ENCODE data around the gene PSMD8. TPM values are rescaled to one million over a fixed set of nuclear protein-coding genes. Genes with fewer than 3 reads are reported as not detected.

Gene PSMD8
- total RNA-seq, 1 experiment from 2014 or later = 195 TPM

GRCh38 chr19:38378866-38379265, 4.5 kb downstream of the PSMD8 start:
- BruUV-seq (replicated peaks) = no TSS peak
- H2AFZ ChIP-seq (ENCODE audit: low read depth, low read length, poor library complexity, severe bottlenecking) = no peak overlapping the region
- no peaks in the 10 kb centered on the region for H3K9me2 ChIP-seq (ENCODE audit: insufficient read depth)
- no peak overlapping the region for H3K4me2 ChIP-seq (ENCODE audit: low read length)
- no peaks in the 10 kb centered on the region for H3K27me3 ChIP-seq (ENCODE audit: insufficient read depth, low read length)
- no peaks in the 10 kb centered on the region for H4K20me1 ChIP-seq (ENCODE audit: insufficient read depth)
- no peaks in the 10 kb centered on the region for H3K9me3 ChIP-seq (ENCODE audit: control insufficient read depth in 1 of 2, insufficient read depth in 1 of 2, low read depth in 1 of 2, low read length in 2 of 2)
- peaks cover 8 to 20% of the 10 kb centered on the region in 2 experiments for H3K4me1 ChIP-seq (ENCODE audit: control insufficient read depth in 1 of 2, insufficient read depth in 2 of 2, low read length in 2 of 2)
- no peak for ATAC-seq
- ChIA-PET POLR2A (no interaction called here), RAD21 (ENCODE audit: low non-redundant PET in 1 of 2, low total read pairs in 2 of 2, uncharacterized antibody in 2 of 2, unreplicated experiment in 2 of 2) (no interaction called here), CTCF (no interaction called here)
- peaks cover 45 to 50% of the 10 kb centered on the region in 2 experiments for H3K36me3 ChIP-seq (ENCODE audit: control insufficient read depth in 1 of 2, insufficient read depth in 2 of 2, low read length in 2 of 2)
- intact Hi-C loops (cut with micrococcal nuclease) = no loop called here
- TF ChIP-seq YY1 (IDR thresholded peaks at IDR 0.05; ENCODE audit: extremely low read depth, insufficient replicate concordance, low read depth, low read length) (no peak), FOSL1 (IDR thresholded peaks at IDR 0.05; ENCODE audit: low read depth) (no peak), SP1 (IDR thresholded peaks at IDR 0.05; ENCODE audit: low read depth) (no peak), TCF7L2 (IDR thresholded peaks at IDR 0.05; ENCODE audit: borderline replicate concordance, extremely low read depth, insufficient read depth, insufficient read length) (no peak), ZNF274 (IDR thresholded peaks at IDR 0.05; ENCODE audit: low read depth, low read length) (no peak), POLR2A (IDR thresholded peaks at IDR 0.05; ENCODE audit: borderline replicate concordance, extremely low read depth, insufficient read depth, insufficient read length) (no peak), RAD21 (IDR thresholded peaks at IDR 0.05; ENCODE audit: low read depth) (no peak), JUND (IDR thresholded peaks at IDR 0.05) (no peak), REST (IDR thresholded peaks at IDR 0.05; ENCODE audit: low read depth) (no peak)
- TF ChIP-seq, protein P1, sequence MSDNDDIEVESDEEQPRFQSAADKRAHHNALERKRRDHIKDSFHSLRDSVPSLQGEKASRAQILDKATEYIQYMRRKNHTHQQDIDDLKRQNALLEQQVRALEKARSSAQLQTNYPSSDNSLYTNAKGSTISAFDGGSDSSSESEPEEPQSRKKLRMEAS (IDR thresholded peaks at IDR 0.05) = no peak
- TF ChIP-seq, protein P2, sequence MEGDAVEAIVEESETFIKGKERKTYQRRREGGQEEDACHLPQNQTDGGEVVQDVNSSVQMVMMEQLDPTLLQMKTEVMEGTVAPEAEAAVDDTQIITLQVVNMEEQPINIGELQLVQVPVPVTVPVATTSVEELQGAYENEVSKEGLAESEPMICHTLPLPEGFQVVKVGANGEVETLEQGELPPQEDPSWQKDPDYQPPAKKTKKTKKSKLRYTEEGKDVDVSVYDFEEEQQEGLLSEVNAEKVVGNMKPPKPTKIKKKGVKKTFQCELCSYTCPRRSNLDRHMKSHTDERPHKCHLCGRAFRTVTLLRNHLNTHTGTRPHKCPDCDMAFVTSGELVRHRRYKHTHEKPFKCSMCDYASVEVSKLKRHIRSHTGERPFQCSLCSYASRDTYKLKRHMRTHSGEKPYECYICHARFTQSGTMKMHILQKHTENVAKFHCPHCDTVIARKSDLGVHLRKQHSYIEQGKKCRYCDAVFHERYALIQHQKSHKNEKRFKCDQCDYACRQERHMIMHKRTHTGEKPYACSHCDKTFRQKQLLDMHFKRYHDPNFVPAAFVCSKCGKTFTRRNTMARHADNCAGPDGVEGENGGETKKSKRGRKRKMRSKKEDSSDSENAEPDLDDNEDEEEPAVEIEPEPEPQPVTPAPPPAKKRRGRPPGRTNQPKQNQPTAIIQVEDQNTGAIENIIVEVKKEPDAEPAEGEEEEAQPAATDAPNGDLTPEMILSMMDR (IDR thresholded peaks at IDR 0.05 in 2 of 3, conservative IDR thresholded peaks at IDR 0.05 in 1 of 3; ENCODE audit: borderline replicate concordance in 1 of 3, insufficient read depth in 1 of 3, low read depth in 2 of 3, low read length in 2 of 3) = no peak
- no peak overlapping the region for H3K9ac ChIP-seq (ENCODE audit: low read length)
- no peak overlapping the region for H3K27ac ChIP-seq (ENCODE audit: low read depth, low read length)
- H3K79me2 ChIP-seq (ENCODE audit: insufficient read depth, low read length) = peaks cover 56% of the 10 kb centered on the region
- DNase-seq (ENCODE audit: low read depth, low spot score) = no peak
- H3K4me3 ChIP-seq (replicated peaks in 1 of 2; ENCODE audit: low read depth in 1 of 2, low read length in 2 of 2) = no peak overlapping the region
